HEK293 (cell line): ENCODE data around the gene SLC30A1.

ENCODE experiments used
- FEZF1 ChIP-seq: fragments of 450-650 bp; formaldehyde crosslinking; IDR thresholded peaks from 2 replicates; pipeline ENCODE4 v1.5.1; 2016; ENCODE audit warnings: missing biosample characterization, missing genetic modification characterization
- KLF7 ChIP-seq: fragments of 450-650 bp; formaldehyde crosslinking; IDR thresholded peaks from 2 replicates; pipeline ENCODE4 v1.5.1; 2016; ENCODE audit warnings: missing biosample characterization, missing genetic modification characterization, borderline replicate concordance
- SCRT2 ChIP-seq: fragments of 450-650 bp; formaldehyde crosslinking; IDR thresholded peaks from 2 replicates; pipeline ENCODE4 v1.5.1; 2016; ENCODE audit warnings: missing biosample characterization, missing genetic modification characterization
- ZIC2 ChIP-seq: fragments of 450-650 bp; formaldehyde crosslinking; IDR thresholded peaks from 2 replicates; pipeline ENCODE4 v1.5.1; 2016; ENCODE audit warnings: missing biosample characterization, missing genetic modification characterization
- ZNF211 ChIP-seq: fragments of 450-650 bp; formaldehyde crosslinking; IDR thresholded peaks from 2 replicates; pipeline ENCODE4 v1.5.1; 2016; ENCODE audit warnings: low read depth, missing biosample characterization, missing genetic modification characterization
- ZNF350 ChIP-seq: fragments of 450-650 bp; formaldehyde crosslinking; IDR thresholded peaks from 2 replicates; pipeline ENCODE4 v1.5.0; 2017; ENCODE audit warnings: missing biosample characterization, mild to moderate bottlenecking, missing genetic modification characterization
- ZNF366 ChIP-seq: fragments of 450-650 bp; formaldehyde crosslinking; conservative IDR thresholded peaks from 2 replicates; pipeline ENCODE4 v1.5.1; 2016; ENCODE audit warnings: missing biosample characterization, missing genetic modification characterization
- ZNF426 ChIP-seq: fragments of 450-650 bp; formaldehyde crosslinking; IDR thresholded peaks from 2 replicates; pipeline ENCODE4 v1.5.1; 2017; ENCODE audit warnings: missing biosample characterization, missing genetic modification characterization, mild to moderate bottlenecking, inconsistent platforms, moderate library complexity
- ZNF837 ChIP-seq: fragments of 450-650 bp; formaldehyde crosslinking; IDR thresholded peaks from 2 replicates; pipeline ENCODE4 v1.5.1; 2016; ENCODE audit warnings: missing biosample characterization, missing genetic modification characterization
- TF ChIP-seq, protein P1 (sequence below): fragments of 450-650 bp; formaldehyde crosslinking; conservative IDR thresholded peaks from 2 replicates; pipeline ENCODE4 v1.5.1; 2016; ENCODE audit warnings: low read depth, missing biosample characterization, missing genetic modification characterization
- TF ChIP-seq, protein P2 (sequence below): fragments of 450-650 bp; formaldehyde crosslinking; IDR thresholded peaks from 2 replicates; pipeline ENCODE4 v1.5.1; 2016; ENCODE audit warnings: missing biosample characterization, missing genetic modification characterization
- TF ChIP-seq, protein P3 (sequence below): fragments of 450-650 bp; formaldehyde crosslinking; IDR thresholded peaks from 2 replicates; pipeline ENCODE4 v1.5.1; 2016; ENCODE audit warnings: missing biosample characterization, missing genetic modification characterization
- TF ChIP-seq, protein P4 (sequence below): fragments of 450-650 bp; formaldehyde crosslinking; IDR thresholded peaks from 2 replicates; pipeline ENCODE4 v1.5.1; 2017; ENCODE audit warnings: missing biosample characterization, missing genetic modification characterization
- TF ChIP-seq, protein P5 (sequence below): fragments of 450-650 bp; formaldehyde crosslinking; IDR thresholded peaks from 2 replicates; pipeline ENCODE4 v1.5.1; 2017; ENCODE audit warnings: missing biosample characterization, missing genetic modification characterization

Gene SLC30A1

DNA sequence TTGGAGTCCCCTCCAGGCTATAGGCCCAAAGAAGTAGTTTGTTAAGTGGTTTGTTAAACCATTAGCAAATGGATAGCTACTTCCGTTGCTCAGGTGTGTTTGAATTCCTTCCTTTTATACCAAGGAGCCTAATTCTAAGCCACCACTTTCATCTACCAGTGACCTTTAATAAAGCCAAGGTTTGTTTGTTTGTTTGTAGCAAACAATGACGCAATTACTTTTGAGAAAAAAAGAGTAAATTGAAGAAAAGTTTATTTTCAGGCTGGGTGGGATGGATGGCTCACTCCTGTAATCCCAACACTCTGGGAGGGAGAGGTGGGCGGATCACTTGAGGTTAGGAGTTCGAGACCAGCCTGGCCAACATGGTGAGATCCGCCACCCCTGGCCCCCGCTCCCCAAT, 56.2 kb downstream of the SLC30A1 start (continued):
- TF ChIP-seq, protein P1, sequence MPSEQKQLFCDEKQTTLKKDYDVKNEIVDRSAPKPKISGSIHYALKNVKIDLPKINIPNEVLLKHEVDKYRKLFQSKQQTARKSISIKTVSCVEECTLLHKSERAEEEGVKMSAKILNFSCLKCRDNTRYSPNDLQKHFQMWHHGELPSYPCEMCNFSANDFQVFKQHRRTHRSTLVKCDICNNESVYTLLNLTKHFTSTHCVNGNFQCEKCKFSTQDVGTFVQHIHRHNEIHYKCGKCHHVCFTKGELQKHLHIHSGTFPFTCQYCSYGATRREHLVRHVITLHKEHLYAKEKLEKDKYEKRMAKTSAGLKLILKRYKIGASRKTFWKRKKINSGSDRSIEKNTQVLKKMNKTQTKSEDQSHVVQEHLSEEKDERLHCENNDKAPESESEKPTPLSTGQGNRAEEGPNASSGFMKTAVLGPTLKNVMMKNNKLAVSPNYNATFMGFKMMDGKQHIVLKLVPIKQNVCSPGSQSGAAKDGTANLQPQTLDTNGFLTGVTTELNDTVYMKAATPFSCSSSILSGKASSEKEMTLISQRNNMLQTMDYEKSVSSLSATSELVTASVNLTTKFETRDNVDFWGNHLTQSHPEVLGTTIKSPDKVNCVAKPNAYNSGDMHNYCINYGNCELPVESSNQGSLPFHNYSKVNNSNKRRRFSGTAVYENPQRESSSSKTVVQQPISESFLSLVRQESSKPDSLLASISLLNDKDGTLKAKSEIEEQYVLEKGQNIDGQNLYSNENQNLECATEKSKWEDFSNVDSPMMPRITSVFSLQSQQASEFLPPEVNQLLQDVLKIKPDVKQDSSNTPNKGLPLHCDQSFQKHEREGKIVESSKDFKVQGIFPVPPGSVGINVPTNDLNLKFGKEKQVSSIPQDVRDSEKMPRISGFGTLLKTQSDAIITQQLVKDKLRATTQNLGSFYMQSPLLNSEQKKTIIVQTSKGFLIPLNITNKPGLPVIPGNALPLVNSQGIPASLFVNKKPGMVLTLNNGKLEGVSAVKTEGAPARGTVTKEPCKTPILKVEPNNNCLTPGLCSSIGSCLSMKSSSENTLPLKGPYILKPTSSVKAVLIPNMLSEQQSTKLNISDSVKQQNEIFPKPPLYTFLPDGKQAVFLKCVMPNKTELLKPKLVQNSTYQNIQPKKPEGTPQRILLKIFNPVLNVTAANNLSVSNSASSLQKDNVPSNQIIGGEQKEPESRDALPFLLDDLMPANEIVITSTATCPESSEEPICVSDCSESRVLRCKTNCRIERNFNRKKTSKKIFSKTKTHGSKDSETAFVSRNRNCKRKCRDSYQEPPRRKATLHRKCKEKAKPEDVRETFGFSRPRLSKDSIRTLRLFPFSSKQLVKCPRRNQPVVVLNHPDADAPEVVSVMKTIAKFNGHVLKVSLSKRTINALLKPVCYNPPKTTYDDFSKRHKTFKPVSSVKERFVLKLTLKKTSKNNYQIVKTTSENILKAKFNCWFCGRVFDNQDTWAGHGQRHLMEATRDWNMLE (tag by site-specific recombination) = no peak
- no peak for TF ChIP-seq ZIC2 (tag by site-specific recombination)
- no peak for TF ChIP-seq FEZF1 (tag by site-specific recombination)
- TF ChIP-seq ZNF350 (tag by site-specific recombination) = no peak
- TF ChIP-seq ZNF837 (tag by site-specific recombination) = no peak
- no peak for TF ChIP-seq ZNF426 (tag by site-specific recombination)
- TF ChIP-seq, protein P2, sequence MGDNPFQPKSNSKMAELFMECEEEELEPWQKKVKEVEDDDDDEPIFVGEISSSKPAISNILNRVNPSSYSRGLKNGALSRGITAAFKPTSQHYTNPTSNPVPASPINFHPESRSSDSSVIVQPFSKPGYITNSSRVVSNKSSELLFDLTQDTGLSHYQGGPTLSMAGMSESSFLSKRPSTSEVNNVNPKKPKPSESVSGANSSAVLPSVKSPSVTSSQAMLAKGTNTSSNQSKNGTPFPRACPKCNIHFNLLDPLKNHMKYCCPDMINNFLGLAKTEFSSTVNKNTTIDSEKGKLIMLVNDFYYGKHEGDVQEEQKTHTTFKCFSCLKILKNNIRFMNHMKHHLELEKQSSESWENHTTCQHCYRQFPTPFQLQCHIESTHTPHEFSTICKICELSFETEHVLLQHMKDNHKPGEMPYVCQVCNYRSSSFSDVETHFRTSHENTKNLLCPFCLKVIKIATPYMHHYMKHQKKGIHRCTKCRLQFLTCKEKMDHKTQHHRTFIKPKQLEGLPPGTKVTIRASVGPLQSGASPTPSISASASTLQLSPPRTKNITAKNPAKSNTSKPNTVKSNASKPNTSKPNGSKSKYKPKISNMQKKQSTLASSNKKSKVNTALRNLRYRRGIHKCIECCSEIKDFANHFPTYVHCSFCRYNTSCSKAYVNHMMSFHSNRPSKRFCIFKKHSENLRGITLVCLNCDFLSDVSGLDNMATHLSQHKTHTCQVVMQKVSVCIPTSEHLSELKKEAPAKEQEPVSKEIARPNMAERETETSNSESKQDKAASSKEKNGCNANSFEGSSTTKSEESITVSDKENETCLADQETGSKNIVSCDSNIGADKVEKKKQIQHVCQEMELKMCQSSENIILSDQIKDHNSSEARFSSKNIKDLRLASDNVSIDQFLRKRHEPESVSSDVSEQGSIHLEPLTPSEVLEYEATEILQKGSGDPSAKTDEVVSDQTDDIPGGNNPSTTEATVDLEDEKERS (tag by site-specific recombination) = no peak
- TF ChIP-seq ZNF366 (tag by site-specific recombination) = no peak
- TF ChIP-seq, protein P3, sequence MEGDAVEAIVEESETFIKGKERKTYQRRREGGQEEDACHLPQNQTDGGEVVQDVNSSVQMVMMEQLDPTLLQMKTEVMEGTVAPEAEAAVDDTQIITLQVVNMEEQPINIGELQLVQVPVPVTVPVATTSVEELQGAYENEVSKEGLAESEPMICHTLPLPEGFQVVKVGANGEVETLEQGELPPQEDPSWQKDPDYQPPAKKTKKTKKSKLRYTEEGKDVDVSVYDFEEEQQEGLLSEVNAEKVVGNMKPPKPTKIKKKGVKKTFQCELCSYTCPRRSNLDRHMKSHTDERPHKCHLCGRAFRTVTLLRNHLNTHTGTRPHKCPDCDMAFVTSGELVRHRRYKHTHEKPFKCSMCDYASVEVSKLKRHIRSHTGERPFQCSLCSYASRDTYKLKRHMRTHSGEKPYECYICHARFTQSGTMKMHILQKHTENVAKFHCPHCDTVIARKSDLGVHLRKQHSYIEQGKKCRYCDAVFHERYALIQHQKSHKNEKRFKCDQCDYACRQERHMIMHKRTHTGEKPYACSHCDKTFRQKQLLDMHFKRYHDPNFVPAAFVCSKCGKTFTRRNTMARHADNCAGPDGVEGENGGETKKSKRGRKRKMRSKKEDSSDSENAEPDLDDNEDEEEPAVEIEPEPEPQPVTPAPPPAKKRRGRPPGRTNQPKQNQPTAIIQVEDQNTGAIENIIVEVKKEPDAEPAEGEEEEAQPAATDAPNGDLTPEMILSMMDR = no peak
- TF ChIP-seq, protein P4, sequence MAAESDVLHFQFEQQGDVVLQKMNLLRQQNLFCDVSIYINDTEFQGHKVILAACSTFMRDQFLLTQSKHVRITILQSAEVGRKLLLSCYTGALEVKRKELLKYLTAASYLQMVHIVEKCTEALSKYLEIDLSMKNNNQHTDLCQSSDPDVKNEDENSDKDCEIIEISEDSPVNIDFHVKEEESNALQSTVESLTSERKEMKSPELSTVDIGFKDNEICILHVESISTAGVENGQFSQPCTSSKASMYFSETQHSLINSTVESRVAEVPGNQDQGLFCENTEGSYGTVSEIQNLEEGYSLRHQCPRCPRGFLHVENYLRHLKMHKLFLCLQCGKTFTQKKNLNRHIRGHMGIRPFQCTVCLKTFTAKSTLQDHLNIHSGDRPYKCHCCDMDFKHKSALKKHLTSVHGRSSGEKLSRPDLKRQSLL (tag by site-specific recombination) = no peak
- TF ChIP-seq KLF7 = no peak
- TF ChIP-seq, protein P5, sequence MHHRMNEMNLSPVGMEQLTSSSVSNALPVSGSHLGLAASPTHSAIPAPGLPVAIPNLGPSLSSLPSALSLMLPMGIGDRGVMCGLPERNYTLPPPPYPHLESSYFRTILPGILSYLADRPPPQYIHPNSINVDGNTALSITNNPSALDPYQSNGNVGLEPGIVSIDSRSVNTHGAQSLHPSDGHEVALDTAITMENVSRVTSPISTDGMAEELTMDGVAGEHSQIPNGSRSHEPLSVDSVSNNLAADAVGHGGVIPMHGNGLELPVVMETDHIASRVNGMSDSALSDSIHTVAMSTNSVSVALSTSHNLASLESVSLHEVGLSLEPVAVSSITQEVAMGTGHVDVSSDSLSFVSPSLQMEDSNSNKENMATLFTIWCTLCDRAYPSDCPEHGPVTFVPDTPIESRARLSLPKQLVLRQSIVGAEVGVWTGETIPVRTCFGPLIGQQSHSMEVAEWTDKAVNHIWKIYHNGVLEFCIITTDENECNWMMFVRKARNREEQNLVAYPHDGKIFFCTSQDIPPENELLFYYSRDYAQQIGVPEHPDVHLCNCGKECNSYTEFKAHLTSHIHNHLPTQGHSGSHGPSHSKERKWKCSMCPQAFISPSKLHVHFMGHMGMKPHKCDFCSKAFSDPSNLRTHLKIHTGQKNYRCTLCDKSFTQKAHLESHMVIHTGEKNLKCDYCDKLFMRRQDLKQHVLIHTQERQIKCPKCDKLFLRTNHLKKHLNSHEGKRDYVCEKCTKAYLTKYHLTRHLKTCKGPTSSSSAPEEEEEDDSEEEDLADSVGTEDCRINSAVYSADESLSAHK (tag by site-specific recombination) = no peak
- no peak for TF ChIP-seq ZNF211 (tag by site-specific recombination)
- no peak for TF ChIP-seq SCRT2
